Measurements from ENCODE around the gene ZBTB1.
A peak's percentile ranks its signal among the peaks of the same experiment; 100 is the strongest.
"Not testable (repeated sequence)": the region's sequence is repeated elsewhere in the genome, so short reads cannot be mapped to it uniquely, and the experiment has no call there.

The ZBTB1 gene

GRCh38 chr14:64496764-64497163 is 7.8 kb upstream of the ZBTB1 start:
- no peak for DNase-seq (ENCODE audit: low spot score)

- DNase-seq (ENCODE audit: low spot score) = no peak
These were observed 4.5 kb upstream of the ZBTB1 start for GRCh38 chr14:64500088-64500487.

- DNase-seq (ENCODE audit: low spot score) = peak; percentile 61
These were observed 3.0 kb upstream of the ZBTB1 start for GRCh38 chr14:64501411-64502171.

GRCh38 chr14:64502456-64502855 is 2.1 kb upstream of the ZBTB1 start:
- no peak for DNase-seq (ENCODE audit: low spot score)

GRCh38 chr14:64502887-64503433 is 1.6 kb upstream of the ZBTB1 start:
- peak; percentile 37 for DNase-seq (ENCODE audit: low spot score)

GRCh38 chr14:64503434-64504309 is 898 bp upstream of the ZBTB1 start, which contains the start of gene ZBTB25:
Gene ZBTB25 (minus strand): TSS chr14:64503838. CDS start chr14:64490533, 13,305 bp downstream.
- peak; percentile 92 for DNase-seq (ENCODE audit: low spot score)

GRCh38 chr14:64504897-64505794 is 576 bp downstream of the ZBTB1 start:
- peak; percentile 89 for DNase-seq (ENCODE audit: low spot score)

- DNase-seq (ENCODE audit: low spot score) = no peak
These were observed 2.2 kb downstream of the ZBTB1 start for GRCh38 chr14:64506721-64507120.

- peak; percentile 47 for DNase-seq (ENCODE audit: low spot score)
These were observed 3.0 kb downstream of the ZBTB1 start for GRCh38 chr14:64507376-64508156.

- no peak for DNase-seq (ENCODE audit: low spot score)
These were observed 3.7 kb downstream of the ZBTB1 start for GRCh38 chr14:64508215-64508776.

- DNase-seq (ENCODE audit: low spot score) = no peak
These were observed 4.5 kb downstream of the ZBTB1 start for GRCh38 chr14:64509036-64509435.

- DNase-seq (ENCODE audit: low spot score) = peak; percentile 81
These were observed 6.5 kb downstream of the ZBTB1 start for GRCh38 chr14:64510825-64511671.

GRCh38 chr14:64513271-64513670 is 8.7 kb downstream of the ZBTB1 start:
- no peak for DNase-seq (ENCODE audit: low spot score)

- no peak for DNase-seq (ENCODE audit: low spot score)
These were observed 10.5 kb downstream of the ZBTB1 start for GRCh38 chr14:64515053-64515452.

- no peak for DNase-seq (ENCODE audit: low spot score)
These were observed 12.4 kb downstream of the ZBTB1 start for GRCh38 chr14:64516969-64517368.

GRCh38 chr14:64517667-64518066 is 13.1 kb downstream of the ZBTB1 start:
- not testable (repeated sequence) for DNase-seq (ENCODE audit: low spot score)

GRCh38 chr14:64518229-64518628 is 13.7 kb downstream of the ZBTB1 start:
- no peak for DNase-seq (ENCODE audit: low spot score)

GRCh38 chr14:64520699-64521098 is 16.1 kb downstream of the ZBTB1 start:
- no peak for DNase-seq (ENCODE audit: low spot score)

- no peak for DNase-seq (ENCODE audit: low spot score)
These were observed 18.2 kb downstream of the ZBTB1 start for GRCh38 chr14:64522591-64523355.
